Left ventricle myocardium superior (tissue), 1 donor: ENCODE measurements around the gene NBL1. TPM values are rescaled to one million over a fixed set of nuclear protein-coding genes. Genes with fewer than 3 reads are reported as not detected.

Source experiments
- ATAC-seq: fragments of 200-7000 bp; cut with Tn5 transposase; one replicate; pipeline ENCODE4 v1.9.1; 2020; ENCODE audit warnings: mild to moderate bottlenecking, moderate library complexity
- DNase-seq: peaks from one replicate; pipeline ENCODE4 v3.0.0-alpha.2; 2020
- intact Hi-C: fragments of 100-400 bp; cut with micrococcal nuclease; formaldehyde crosslinking; loops from one replicate; pipeline ENCODE4 v1.11.0; 2022
- total RNA-seq: library from RNA; stranded (reverse); fragmentation: NEBNext Ultra II Directional; extraction: Animal tissue kit (Norgen Biotek cat#: 25700); gene quantifications from one replicate; pipeline ENCODE4 v1.2.1, GENCODE V29; 2021
- donor health status: DM: no; HTN: yes; CAD: no; lungs with severe emphysema.

The NBL1 gene
- total RNA-seq, 1 donor from 2014 or later, result 49.1 TPM

DNA sequence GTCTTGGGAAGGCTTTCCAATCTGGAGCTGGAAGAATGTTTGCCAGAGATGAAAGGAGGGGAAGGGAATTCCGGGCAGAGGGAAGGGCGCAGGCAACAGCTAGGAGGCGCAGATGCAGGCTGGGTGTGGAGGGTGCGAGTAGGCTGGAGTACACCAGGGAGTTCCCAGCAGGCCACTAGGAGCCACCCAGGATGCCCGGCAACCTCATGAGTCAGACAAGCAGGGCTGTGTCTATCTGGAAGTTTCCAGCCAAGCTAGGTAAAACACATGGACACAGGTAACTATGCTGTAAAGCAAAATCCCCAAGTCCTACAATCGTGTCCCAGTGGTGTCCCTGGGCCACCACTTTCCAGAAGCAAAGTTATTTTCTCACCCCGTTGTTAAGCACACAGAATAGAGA, 990 bp upstream of the NBL1 start:
- intact Hi-C loops, result no loop called here
- DNase-seq (no peak), ATAC-seq (no peak)

DNA sequence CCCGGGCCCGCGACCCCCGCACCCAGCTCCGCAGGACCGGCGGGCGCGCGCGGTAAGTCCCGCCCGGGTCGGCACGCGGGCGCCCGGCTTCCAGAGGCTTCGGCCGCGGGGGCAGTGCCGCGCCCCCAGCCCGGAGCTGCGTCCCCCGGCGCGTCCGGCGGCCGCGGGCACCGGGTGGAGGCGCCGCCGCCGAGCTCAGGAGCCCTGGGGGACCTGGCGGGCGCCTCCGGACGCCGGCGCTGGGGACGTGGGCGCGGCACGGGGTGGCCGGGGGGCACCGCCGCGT, 227 bp downstream of the NBL1 start:
- intact Hi-C loops, result no loop called here
- ATAC-seq (peak; percentile 5), DNase-seq (no peak)

DNA sequence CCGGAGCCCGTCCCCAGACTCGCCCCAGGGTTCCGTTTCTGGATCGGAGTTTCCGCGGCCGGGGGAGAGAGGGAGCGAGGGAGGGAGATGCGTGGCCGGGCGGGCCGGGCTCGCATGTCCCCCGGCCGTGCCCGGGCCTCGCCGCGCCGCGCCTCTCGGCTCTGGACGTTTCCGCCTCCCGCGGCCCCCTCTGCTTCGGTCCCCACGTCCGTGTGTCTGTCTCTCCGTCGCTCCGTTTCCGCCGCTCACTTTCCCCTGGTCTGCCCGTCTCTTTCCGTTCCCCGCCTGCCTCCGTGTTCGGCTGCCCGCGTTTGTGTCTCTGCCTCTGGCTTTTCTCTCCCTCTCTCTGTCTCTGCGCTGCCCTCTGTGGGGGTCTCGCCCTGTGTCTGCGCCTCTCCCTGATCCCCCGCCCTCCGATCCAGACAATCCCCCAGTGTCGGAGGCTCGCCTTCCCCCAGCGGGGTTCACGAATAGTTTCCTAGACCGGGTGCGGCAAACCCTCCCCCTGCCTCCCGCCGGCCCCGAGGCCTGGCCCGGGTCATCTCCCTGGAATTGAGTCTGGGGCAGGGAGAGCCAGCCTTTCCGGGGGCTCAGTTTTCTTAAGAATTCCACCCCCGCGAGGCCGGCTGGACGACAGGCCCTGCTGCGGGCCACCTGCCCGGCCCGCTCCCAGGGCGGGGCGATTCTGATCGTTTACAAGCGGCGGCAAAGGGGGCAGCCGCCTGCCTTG, 735 bp downstream of the NBL1 start:
- intact Hi-C loops, result no loop called here
- peak; percentile 55 for DNase-seq

DNA sequence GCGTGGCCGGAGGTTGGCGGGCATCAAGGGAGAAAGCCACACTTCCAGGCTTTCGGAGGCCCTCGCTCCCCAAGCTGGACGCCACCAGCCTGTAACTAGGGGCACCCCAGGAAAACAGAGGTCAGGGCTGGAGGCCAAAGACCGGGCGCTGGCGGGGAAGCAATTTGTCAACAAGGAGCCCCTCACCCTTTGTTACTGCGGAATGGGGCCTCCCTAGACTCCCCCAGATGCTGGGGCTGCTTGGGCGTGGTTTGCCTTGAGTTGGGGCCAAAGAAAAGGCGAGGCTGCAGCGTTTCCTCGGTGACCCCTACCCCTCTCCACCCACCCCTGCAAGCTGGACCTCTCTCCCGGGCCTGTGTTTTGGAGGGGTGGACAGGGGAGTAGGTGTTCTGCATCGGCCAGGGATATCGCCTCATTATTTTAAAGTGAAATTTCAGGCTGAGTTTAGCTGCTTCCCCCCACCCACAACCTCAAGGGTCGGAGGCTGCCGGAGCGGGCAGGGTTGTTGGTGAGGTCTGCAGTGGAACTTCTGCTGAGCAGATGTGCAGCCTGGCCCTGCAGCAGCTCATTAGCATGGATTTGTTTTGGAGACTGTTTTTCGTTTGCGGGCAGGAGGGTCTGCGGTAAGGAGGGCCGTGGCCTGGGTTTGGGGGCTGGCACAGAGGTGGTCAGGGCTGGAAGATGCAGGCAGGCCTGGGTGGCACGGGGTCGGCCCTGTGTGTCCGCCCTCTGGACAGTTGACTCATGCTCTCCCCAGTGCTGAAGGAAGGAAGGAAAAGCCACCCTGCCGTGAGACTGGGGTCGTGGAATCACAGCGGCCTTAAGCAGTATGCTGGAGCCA, 1.5 kb downstream of the NBL1 start:
- ATAC-seq (peak; percentile 1), DNase-seq (no peak)
- intact Hi-C loops, result no loop called here

More for the DNA sequence above, 735 bp downstream of the NBL1 start:
- peak; percentile 19 for ATAC-seq

DNA sequence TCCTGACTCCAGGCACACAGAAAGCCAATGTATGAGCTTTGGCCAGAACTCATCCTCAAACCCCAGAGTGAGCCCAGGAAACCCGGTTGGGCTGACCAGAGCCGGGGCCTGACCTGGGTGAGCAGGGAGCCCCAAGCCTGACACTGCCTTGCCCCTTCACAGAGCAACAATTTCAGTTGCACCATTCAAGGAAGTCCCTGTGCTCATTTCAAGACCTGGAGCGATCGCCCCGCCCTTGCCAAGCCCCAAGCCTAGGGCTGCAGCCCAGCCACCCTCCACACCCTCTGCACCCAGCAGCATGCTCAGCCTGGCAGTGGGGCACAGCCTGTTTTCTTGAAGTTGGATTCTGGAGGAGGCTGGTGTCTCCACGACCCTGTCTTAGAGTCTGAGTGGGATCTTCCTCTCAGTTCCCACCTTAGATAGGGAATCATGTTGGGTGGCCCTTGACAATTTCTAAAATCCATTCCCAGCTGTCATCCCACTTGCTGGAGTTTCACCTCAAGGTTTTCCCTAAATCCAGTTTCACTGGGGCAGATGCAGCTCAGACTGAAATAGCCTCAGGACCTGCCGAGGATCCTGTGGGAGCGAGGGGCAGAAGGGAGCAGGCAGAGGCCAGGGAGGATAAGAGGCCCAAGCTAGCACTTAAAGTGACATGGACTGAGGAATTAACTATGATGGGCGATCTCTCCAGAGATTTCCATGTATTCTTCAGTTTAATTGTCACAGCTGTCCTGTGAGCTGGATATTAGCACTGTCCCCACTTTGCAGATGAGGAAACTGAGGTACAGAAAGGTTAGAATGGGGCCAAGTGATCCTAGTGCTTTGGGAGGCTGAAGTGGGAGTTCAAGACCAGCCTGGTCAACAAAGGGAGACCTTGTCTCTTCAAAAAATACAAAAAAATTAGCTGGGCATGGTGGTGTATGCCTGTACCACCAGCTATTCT, 2.5 kb downstream of the NBL1 start:
- ATAC-seq (no peak), DNase-seq (no peak)
- intact Hi-C loops, result no loop called here

DNA sequence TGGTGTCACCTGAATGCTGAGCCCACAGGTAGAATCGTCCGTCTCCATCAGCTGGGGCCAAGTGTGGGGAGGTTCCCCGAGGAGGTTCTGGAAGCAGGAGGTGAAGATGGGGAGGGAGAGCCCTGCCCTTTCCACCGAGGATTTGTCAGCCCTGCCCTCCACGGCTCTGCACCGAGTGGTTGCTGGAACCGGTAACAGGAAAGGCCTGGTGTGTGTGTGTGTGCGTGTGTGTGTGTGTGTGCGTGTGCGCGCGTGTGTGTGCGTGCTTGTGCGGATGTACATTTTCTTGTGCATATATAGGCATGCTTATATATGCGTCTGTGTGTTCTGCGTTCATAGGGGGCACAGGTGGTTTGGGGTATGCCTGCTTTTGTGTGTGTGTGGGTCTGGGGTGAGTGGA, 3.5 kb downstream of the NBL1 start:
- DNase-seq (no peak), ATAC-seq (no peak)
- intact Hi-C loops, result no loop called here

DNA sequence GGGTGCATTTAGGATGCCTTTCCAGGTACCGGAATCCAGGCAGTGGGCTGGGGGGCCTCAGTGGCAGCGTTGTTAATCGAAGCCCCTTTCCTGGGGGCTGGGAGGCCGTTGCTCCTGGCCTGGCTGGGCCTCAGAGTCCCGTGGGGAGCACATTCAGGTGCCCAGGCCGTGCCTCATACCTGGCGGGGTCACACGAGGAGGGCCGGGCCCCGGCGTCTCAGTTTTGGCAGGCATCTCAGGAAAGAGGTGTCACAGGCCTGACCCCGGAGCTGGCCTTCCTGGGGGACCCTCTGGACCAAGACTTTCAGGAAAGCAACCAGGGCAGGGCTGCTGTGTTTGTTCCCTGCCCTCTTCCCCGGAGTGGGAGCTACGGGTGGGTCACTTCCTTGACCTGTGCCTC, 4.1 kb downstream of the NBL1 start:
- DNase-seq, result no peak
- ATAC-seq, result no peak
- intact Hi-C loops, result no loop called here

DNA sequence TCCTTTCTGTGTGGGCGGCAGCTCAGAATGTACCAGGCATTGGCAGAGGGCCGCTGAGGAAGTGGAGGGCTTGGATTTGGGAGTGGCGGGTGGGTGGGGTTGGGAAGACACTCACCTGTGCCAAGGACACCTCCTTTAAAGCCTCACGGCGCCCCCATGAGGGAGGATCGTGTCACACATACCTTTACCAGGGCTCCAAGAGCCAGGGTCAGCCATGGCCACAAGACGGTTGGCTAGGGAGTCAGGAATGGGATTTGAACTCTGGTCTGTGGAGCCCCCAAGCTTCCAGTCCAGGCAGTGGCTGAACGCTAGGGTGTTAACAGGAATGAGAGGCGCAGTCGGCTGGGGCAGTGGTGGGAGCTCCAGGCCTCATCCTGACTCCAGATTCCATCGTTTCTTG, 4.6 kb downstream of the NBL1 start:
- no peak for ATAC-seq
- intact Hi-C loops, result no loop called here
- DNase-seq, result no peak

DNA sequence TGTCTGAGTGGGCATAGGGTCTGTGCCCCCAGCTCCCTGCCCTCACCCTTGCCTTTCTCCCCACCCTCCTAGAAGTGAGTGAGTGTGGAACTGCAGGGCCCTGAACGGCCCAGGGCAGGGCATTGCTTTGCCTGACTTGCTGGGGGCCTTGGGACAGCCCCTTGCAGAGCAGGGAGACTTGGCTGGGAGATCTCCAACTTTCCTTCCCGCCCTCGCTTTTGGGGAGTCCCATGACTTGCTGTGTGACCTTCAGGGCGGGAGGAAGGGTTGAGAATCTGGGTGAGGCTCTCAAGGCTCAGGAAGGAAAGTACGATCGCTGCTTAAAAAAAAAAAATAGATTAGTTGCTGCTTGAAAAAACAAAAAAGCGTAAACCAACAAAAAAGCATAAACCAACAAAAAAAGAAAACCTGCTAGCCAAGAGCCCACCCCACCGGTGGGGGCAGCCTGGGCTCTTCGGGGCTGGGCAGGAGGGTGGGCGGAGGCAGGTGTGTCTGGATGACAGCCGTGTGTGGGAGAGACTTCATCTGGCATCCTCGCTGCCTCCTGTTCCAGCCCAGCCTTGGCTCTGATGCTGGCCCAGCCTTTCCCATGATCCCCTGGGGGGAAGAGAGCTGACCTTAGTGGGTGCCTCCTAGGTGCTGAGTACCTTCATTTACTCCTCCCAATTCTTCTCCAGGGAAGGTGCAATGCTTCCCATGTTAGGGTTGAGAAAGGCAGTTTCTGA, 6.5 kb downstream of the NBL1 start:
- ATAC-seq, result peak; percentile 21
- intact Hi-C loops, result loop anchor here (5.0 to 10.0 kb wide), 2 partner anchors 156 to 308 kb away; no protein-coding TSS in a partner anchor
- DNase-seq, result no peak

DNA sequence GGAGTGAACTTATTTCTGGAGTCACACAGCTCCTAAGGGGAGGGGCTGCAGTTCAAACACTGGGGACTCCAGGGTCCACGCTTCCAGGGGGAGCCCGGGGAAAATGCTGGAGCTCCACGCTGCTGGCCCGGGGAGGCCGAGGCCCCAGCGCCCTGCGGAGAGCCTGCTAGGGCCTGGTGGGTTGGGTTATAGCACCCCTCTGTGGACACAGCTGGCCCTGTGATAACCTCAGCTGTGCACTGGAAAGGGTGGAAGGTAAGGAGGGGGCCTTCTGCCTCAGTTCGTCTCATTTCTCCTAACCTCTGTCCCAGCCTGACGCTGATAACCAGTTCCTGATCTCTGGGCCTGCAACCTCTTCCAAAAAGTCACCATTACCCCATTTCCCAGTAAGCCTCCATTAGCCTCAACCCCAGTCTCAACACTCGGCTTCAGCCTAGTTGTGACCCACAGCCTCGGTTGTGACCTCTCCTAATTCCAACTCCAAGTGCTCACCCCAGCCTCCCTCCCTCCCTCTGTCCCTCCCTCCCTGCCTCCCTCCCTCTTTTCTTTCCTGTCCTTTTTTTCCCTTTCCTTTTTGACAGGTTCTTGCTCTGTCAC, 7.1 kb downstream of the NBL1 start:
- intact Hi-C loops, result loop anchor here (5.0 to 10.0 kb wide), 2 partner anchors 156 to 309 kb away; no protein-coding TSS in a partner anchor
- ATAC-seq (peak; percentile 87), DNase-seq (peak; percentile 78)

DNA sequence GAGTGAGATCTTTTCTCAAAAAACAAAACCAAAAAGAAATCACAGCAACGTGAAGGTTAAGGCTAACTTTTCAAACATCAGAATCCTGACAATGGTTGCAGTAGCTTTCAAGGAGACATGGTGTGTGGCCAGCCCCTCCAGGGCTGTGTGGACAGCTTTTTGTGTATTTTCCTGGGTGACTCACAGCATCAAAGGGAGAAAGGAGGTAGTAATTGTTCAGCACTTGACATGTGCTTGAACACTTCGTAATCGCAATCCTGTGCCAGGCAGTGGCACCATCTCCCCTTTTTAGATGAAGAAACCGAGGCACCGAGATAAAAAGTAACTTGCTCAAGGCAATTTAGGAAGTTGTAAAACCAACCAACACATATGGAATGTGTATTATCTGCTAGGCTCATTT, 10.3 kb downstream of the NBL1 start:
- ATAC-seq (no peak), DNase-seq (no peak)
- intact Hi-C loops, result loop anchor here (5.0 to 10.0 kb wide), 2 partner anchors 160 to 312 kb away; no protein-coding TSS in a partner anchor

DNA sequence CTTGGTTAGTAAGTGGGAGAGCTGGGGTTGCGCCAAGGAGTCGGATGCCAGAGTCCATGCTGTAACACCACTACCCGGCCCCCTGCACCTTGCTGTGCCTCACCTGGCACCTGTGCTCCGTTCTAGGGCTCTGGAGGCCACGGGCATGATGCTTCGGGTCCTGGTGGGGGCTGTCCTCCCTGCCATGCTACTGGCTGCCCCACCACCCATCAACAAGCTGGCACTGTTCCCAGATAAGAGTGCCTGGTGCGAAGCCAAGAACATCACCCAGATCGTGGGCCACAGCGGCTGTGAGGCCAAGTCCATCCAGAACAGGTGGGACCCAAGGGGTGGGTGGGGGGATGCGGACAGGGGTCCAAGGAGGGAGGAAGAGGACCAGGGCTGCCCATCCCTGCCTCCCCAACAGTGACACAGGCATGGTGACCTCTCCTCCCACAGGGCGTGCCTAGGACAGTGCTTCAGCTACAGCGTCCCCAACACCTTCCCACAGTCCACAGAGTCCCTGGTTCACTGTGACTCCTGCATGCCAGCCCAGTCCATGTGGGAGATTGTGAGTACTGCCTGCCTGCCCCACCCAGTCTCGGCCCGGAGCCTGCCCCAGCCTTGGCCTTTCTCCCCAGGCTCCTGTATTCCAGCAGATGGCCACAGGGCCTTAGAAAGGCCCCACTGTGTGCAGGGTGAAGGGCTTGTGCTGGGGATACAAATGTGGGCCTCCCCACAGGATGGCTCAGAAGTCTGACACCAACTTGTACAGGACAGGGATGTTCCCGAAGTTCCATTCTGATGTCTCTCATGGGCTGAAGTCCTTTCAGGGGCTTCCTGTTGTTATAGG, 11.0 kb downstream of the NBL1 start:
- intact Hi-C loops, result loop anchor here (5.0 to 10.0 kb wide), 2 partner anchors 160 to 313 kb away; no protein-coding TSS in a partner anchor
- no peak for ATAC-seq
- no peak for DNase-seq

DNA sequence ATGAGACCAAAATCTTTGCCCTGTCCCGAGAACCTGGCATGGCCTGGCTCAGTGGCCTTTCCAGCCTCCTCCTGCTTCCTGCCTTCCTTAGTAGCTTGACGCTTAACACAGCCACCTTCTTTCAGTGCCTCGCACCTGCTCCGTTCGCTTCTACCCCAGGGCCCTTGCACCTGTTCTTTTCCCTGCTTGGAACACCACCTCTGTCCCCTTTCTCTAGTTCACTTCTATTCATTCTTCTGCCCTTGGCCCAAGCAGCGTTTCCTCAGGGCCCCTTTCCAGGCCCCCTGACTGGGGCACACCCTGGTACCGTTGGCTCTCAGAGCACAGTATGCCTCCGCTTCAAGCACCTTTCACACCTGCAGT, 11.6 kb downstream of the NBL1 start:
- no peak for DNase-seq
- intact Hi-C loops, result loop anchor here (10.0 kb wide), 1 partner anchor 161 kb away; no protein-coding TSS in a partner anchor
- no peak for ATAC-seq

DNA sequence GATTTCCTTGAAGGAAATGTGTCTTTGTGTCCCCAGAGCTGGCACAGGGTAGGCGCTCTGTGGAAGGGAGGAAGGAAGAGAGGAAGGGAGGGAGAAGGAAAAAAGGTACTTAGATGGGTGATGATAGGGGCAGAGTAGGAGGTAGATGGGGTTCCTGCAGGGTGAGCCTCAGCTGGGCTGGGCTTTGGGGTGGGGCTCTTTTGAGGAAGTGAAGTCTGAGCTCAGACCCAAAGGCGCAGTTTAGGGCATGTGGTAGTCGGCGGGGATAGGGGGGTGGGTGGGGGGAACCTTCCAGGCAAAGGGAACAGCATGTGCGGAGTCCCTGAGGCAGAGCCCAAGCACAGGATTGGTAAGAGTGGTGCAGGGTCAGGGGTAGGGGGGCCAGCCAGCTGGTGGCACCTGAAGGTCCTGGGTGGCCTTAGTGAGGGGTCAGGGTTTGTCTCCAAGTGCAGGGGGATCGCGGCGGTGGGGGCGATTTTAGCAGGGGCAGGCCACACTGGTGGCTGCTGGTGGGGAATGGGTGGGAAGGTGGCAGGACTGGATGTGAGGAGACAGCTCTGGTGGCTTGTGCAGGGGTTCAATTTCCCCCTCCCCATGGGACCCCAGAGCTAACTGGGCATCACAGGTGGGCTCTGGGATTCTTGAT, 12.1 kb downstream of the NBL1 start:
- ATAC-seq (no peak), DNase-seq (no peak)
- intact Hi-C loops, result loop anchor here (10.0 kb wide), 1 partner anchor 161 kb away; no protein-coding TSS in a partner anchor

DNA sequence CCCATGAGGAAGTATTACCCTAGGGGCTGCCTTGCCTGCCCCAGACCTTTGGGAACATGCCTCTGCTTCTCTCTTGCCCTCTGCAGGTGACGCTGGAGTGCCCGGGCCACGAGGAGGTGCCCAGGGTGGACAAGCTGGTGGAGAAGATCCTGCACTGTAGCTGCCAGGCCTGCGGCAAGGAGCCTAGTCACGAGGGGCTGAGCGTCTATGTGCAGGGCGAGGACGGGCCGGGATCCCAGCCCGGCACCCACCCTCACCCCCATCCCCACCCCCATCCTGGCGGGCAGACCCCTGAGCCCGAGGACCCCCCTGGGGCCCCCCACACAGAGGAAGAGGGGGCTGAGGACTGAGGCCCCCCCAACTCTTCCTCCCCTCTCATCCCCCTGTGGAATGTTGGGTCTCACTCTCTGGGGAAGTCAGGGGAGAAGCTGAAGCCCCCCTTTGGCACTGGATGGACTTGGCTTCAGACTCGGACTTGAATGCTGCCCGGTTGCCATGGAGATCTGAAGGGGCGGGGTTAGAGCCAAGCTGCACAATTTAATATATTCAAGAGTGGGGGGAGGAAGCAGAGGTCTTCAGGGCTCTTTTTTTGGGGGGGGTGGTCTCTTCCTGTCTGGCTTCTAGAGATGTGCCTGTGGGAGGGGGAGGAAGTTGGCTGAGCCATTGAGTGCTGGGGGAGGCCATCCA, 12.8 kb downstream of the NBL1 start:
- intact Hi-C loops, result loop anchor here (10.0 kb wide), 1 partner anchor 162 kb away; no protein-coding TSS in a partner anchor
- no peak for DNase-seq
- no peak for ATAC-seq

DNA sequence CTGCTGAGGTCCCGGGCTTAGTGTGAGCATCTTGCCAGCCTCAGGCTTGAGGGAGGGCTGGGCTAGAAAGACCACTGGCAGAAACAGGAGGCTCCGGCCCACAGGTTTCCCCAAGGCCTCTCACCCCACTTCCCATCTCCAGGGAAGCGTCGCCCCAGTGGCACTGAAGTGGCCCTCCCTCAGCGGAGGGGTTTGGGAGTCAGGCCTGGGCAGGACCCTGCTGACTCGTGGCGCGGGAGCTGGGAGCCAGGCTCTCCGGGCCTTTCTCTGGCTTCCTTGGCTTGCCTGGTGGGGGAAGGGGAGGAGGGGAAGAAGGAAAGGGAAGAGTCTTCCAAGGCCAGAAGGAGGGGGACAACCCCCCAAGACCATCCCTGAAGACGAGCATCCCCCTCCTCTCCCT, 13.4 kb downstream of the NBL1 start:
- intact Hi-C loops, result loop anchor here (10.0 kb wide), 1 partner anchor 163 kb away; no protein-coding TSS in a partner anchor
- DNase-seq (no peak), ATAC-seq (no peak)
